Osteocyte (in vitro differentiated cells): ENCODE data around the gene AWAT2. TPM values are rescaled to one million over a fixed set of nuclear protein-coding genes. Genes with fewer than 3 reads are reported as not detected.
A peak's percentile ranks its signal among the peaks of the same experiment; 100 is the strongest.

Experiments
- DNase-seq: peaks from one replicate; pipeline ENCODE4 v3.0.0; 2021; ENCODE audit warnings: mixed read lengths; ENCODE audit not compliant: unreplicated experiment; ENCODE audit errors: extremely low spot score
- H3K27ac Mint-ChIP-seq: one replicate; pipeline ENCODE4 v1.8.0; 2021; ENCODE audit warnings: mild to moderate bottlenecking, mixed read lengths; ENCODE audit not compliant: unreplicated experiment
- H3K27me3 Mint-ChIP-seq: one replicate; pipeline ENCODE4 v1.8.0; 2021; ENCODE audit warnings: mixed read lengths; ENCODE audit not compliant: unreplicated experiment
- H3K36me3 Mint-ChIP-seq: one replicate; pipeline ENCODE4 v1.8.0; 2021; ENCODE audit warnings: mixed read lengths; ENCODE audit not compliant: unreplicated experiment
- H3K4me1 Mint-ChIP-seq: one replicate; pipeline ENCODE4 v1.8.0; 2021; ENCODE audit warnings: mixed read lengths; ENCODE audit not compliant: unreplicated experiment
- H3K4me3 Mint-ChIP-seq: one replicate; pipeline ENCODE4 v1.8.0; 2021; ENCODE audit warnings: mild to moderate bottlenecking, moderate library complexity, mixed read lengths; ENCODE audit not compliant: unreplicated experiment
- H3K9me3 Mint-ChIP-seq: one replicate; pipeline ENCODE4 v1.8.0; 2021; ENCODE audit warnings: mixed read lengths; ENCODE audit not compliant: unreplicated experiment
- CTCF ChIP-seq: fragments of 200-600 bp; sonication (generic); IDR thresholded peaks from 2 replicates; pipeline ENCODE4 v1.5.0; 2021; ENCODE audit warnings: antibody characterized with exemption, mild to moderate bottlenecking, moderate library complexity
- total RNA-seq: library from RNA; stranded (reverse); gene quantifications from 2 replicates; pipeline ENCODE4 v1.2.1, GENCODE V29; 2021

Gene AWAT2
- total RNA-seq, 1 donor from 2014 or later: not detected

- Mint-ChIP-seq H3K27me3 (no peaks in the 10 kb centered on the region), H3K4me3 (no peak overlapping the region), H3K4me1 (peaks cover 2% of the 10 kb centered on the region), H3K9me3 (peaks cover 16% of the 10 kb centered on the region), H3K36me3 (no peaks in the 10 kb centered on the region), H3K27ac (no peak overlapping the region)
- no peak for TF ChIP-seq CTCF
- peak; percentile 63 for DNase-seq
Measured at GRCh38 chrX:70052895-70053615, 3.3 kb upstream of the AWAT2 start.

- H3K4me1 Mint-ChIP-seq: peaks cover 11% of the 10 kb centered on the region
- no peak overlapping the region for H3K27ac Mint-ChIP-seq
- H3K36me3 Mint-ChIP-seq: no peaks in the 10 kb centered on the region
- DNase-seq: peak; percentile 54
- peaks cover 17% of the 10 kb centered on the region for H3K9me3 Mint-ChIP-seq
- no peak for TF ChIP-seq CTCF
- H3K27me3 Mint-ChIP-seq: no peaks in the 10 kb centered on the region
- no peak overlapping the region for H3K4me3 Mint-ChIP-seq
Measured at GRCh38 chrX:70049406-70049805, 332 bp downstream of the AWAT2 start.

GRCh38 chrX:70046978-70047377 is 2.8 kb downstream of the AWAT2 start:
- H3K4me1 Mint-ChIP-seq: peaks cover 11% of the 10 kb centered on the region
- H3K9me3 Mint-ChIP-seq: peaks cover 7% of the 10 kb centered on the region
- no peaks in the 10 kb centered on the region for H3K27me3 Mint-ChIP-seq
- H3K27ac Mint-ChIP-seq: no peak overlapping the region
- TF ChIP-seq CTCF: no peak
- no peak overlapping the region for H3K4me3 Mint-ChIP-seq
- DNase-seq: no peak
- H3K36me3 Mint-ChIP-seq: no peaks in the 10 kb centered on the region

- peak; percentile 75 for DNase-seq
Measured at GRCh38 chrX:70044541-70045245, 5.0 kb downstream of the AWAT2 start.

More at GRCh38 chrX:70044541-70045245, 5.0 kb downstream of the AWAT2 start:
- Mint-ChIP-seq H3K4me3 (no peak overlapping the region), H3K36me3 (no peaks in the 10 kb centered on the region), H3K27me3 (no peaks in the 10 kb centered on the region), H3K4me1 (peaks cover 11% of the 10 kb centered on the region), H3K9me3 (peaks cover 5% of the 10 kb centered on the region), H3K27ac (no peak overlapping the region)
- TF ChIP-seq CTCF: no peak
